Right lobe of liver (tissue), 6 donors: ENCODE measurements around the gene ATOH8. TPM values are rescaled to one million over a fixed set of nuclear protein-coding genes. Genes with fewer than 3 reads are reported as not detected.

Experiments
- ATAC-seq, 4 donors: fragments of 200-7000 bp; cut with Tn5 transposase; one replicate each; pipeline ENCODE4 v1.9.1; 2020; ENCODE audit warnings: mild to moderate bottlenecking in 4 of 4, moderate library complexity in 4 of 4
- DNase-seq, 3 donors: peaks; one replicate each; pipeline ENCODE4 v3.0.0-alpha.2; 2020
- H3K27ac ChIP-seq, 3 donors: fragments of 200-600 bp; one replicate each; pipeline ENCODE4 v1.8.0; 2022
- H3K27me3 ChIP-seq, 2 donors: fragments of 200-600 bp; one replicate each; pipeline ENCODE4 v1.8.0; 2022
- H3K36me3 ChIP-seq, 4 donors: fragments of 200-600 bp; sonication (generic) in 1 of 4; one replicate each; pipeline versions ENCODE4 v1.5.1 to v1.8.0; 2017 to 2022; ENCODE audit warnings: control low read depth in 1 of 4
- H3K4me1 ChIP-seq, 4 donors: fragments of 200-600 bp; sonication (generic) in 1 of 4; one replicate each; pipeline versions ENCODE4 v1.5.1 to v1.8.0; 2017 to 2022; ENCODE audit warnings: control low read depth in 1 of 4
- H3K4me3 ChIP-seq, 3 donors: fragments of 200-600 bp; one replicate each; pipeline ENCODE4 v1.8.0; 2022
- H3K9me3 ChIP-seq, 4 donors: fragments of 200-600 bp; sonication (generic) in 1 of 4; one replicate each; pipeline versions ENCODE4 v1.5.1 to v1.8.0; 2017 to 2022; ENCODE audit warnings: control low read depth in 1 of 4
- POLR2A ChIP-seq: fragments of 450-650 bp; IDR thresholded peaks from one replicate; pipeline ENCODE4 v1.6.1; 2017; ENCODE audit warnings: antibody characterized with exemption, mild to moderate bottlenecking
- WGBS: methylation state at CpG from one replicate; pipeline ENCODE4 v1.1.6; 2018; ENCODE audit warnings: low coverage, low lambda C conversion rate; ENCODE audit not compliant: insufficient coverage; ENCODE audit errors: missing lambda C conversion rate; 5-methylcytosine and 5-hydroxymethylcytosine counted together
- intact Hi-C, 2 donors: fragments of 100-400 bp; cut with DNase I; formaldehyde crosslinking; loops; one replicate each; pipeline versions ENCODE4 v1.11.2 to v1.14.1; 2022
- total RNA-seq, 6 experiments: library from RNA; depleted of rRNA in 2 of 6; stranded (reverse); fragments of >200 nt in 2 of 6; fragmentation: NEBNext Ultra II Directional in 3 of 6; extraction: Animal tissue kit (Norgen Biotek cat#: 25700) in 3 of 6; gene quantifications; one replicate each; pipeline versions ENCODE4 v1.1.0 to v1.2.4, GENCODE V29; 2016 to 2023
- TF ChIP-seq, protein P1 (sequence below), 4 donors: fragments of 200-600 bp in 3 of 4; fragments of 450-650 bp in 1 of 4; IDR thresholded peaks; one replicate each; pipeline versions ENCODE4 v1.5.1 to v1.8.0; 2016 to 2022; ENCODE audit warnings: antibody characterized with exemption in 4 of 4, mild to moderate bottlenecking in 2 of 4
- donor health status: DM: no; HTN: yes; CAD: no.
- donor health status: DM: no; HTN: no; CAD: no.
- donor health status: DM: no; HTN: no; CAD: no.
- donor health status: DM: no; HTN: yes; CAD: no.
- donor health status: DM: no; HTN: yes; CAD: no.

ATOH8 gene
- total RNA-seq, 6 experiments from 2014 or later: 5.3 to 78.0 (median 46.2) TPM

DNA sequence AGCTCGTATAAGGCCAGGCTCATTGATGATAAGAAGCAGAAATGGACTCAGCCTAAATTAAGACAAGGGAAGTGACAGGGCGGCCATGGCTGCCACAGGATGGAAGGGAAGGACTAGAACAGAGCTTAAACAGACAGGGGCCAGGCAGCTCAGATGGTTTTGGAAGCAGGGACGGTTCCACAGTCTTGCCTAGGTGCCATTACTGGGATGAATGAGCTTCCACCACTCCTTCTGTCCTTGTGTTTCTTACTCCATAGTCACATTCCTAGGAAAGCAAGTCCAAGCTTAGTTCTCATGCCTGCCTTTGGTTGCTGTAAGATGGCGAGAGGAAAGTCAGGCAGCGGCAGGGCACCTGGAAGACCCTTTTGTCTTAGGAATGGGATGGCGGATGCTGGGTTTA lies 47.7 kb upstream of the ATOH8 start:
- no peak for TF ChIP-seq POLR2A
- TF ChIP-seq, protein P1, sequence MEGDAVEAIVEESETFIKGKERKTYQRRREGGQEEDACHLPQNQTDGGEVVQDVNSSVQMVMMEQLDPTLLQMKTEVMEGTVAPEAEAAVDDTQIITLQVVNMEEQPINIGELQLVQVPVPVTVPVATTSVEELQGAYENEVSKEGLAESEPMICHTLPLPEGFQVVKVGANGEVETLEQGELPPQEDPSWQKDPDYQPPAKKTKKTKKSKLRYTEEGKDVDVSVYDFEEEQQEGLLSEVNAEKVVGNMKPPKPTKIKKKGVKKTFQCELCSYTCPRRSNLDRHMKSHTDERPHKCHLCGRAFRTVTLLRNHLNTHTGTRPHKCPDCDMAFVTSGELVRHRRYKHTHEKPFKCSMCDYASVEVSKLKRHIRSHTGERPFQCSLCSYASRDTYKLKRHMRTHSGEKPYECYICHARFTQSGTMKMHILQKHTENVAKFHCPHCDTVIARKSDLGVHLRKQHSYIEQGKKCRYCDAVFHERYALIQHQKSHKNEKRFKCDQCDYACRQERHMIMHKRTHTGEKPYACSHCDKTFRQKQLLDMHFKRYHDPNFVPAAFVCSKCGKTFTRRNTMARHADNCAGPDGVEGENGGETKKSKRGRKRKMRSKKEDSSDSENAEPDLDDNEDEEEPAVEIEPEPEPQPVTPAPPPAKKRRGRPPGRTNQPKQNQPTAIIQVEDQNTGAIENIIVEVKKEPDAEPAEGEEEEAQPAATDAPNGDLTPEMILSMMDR (IDR thresholded peaks at IDR 0.05): no peak
- ATAC-seq (no peak), DNase-seq (no peak)
- Histone ChIP-seq H3K27ac (peak overlapping the region; percentile 78 to 91 (median 84)), H3K9me3 (no peaks in the 10 kb centered on the region), H3K4me3 (no peak overlapping the region), H3K4me1 (peaks cover 0 to 62% (median 30%) of the 10 kb centered on the region in 4 donors), H3K27me3 (no peaks in the 10 kb centered on the region), H3K36me3 (no peaks in the 10 kb centered on the region)
- WGBS: 82% methylated on average over 5 of the region's 6 CpGs
- intact Hi-C loops: no loop called here

DNA sequence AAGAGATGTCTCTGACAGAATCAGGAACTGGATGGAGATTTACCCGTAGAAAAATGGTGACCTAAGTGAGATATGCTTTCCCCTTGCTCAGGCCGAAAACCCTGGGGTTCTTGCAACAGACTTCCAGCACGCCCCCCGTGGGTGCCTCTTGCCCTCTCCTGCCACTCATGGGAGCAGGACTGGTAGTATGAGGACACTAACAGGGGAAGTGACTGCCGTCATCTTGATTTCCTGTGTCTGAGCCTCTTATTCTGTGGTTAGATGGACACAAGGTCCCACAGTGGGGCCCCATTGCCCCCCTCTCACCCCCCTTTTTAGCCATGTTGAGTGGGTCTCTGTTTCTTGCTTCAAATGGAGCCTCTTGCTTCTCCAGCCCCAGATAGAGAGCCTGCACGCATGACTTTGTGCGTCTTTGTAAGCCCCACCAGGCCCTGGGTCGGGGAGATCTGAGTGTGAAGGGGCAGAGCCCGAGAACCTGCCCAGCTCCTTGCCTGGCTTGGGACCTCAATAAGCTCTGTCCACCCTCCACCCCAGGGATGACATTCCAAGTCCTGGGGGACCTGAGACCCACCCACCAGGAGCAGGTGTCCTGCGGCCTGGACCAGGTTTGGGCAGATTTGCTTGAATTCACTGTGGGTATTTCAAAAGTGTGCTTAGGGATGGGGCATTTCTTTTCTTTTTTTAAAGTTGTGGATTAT lies 47.0 kb upstream of the ATOH8 start:
- H3K4me1 ChIP-seq: peaks cover 0 to 67% (median 31%) of the 10 kb centered on the region in 4 donors
- ATAC-seq (peak; percentile 1 to 10 (median 4)), DNase-seq (no peak)
- no peaks in the 10 kb centered on the region for H3K27me3 ChIP-seq
- no peak overlapping the region for H3K4me3 ChIP-seq
- no peaks in the 10 kb centered on the region for H3K36me3 ChIP-seq
- no peaks in the 10 kb centered on the region for H3K9me3 ChIP-seq
- intact Hi-C loops: no loop called here
- peak overlapping the region; percentile 71 to 91 (median 84) for H3K27ac ChIP-seq
- WGBS: 40% methylated on average over 1 of the region's 10 CpGs
- TF ChIP-seq, protein P1 (IDR thresholded peaks at IDR 0.05): no peak
- no peak for TF ChIP-seq POLR2A

DNA sequence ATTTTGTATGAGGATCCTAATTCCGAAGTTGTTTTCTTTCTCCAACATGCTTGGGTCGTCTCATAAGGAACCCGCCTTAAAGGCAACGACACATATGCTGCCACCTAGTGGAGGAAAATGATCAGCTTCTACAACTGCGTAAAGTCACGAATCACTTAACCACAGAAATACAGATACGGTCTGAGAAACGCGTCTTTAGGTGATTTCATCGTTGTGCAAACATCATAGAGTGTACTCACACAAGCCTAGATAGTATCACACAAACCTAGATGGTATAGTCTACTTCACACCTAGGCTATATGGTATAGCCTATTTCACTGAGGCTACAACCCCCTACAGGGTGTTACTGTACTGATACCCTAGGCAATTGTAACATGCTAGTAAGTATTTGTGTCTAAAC lies 46.5 kb upstream of the ATOH8 start:
- 3% methylated on average over 10 of the region's 10 CpGs for whole genome bisulfite sequencing
- ATAC-seq (peak; percentile 58 to 67 (median 63)), DNase-seq (peak in 1 of 3 donors; percentile 69)
- H3K9me3 ChIP-seq: no peaks in the 10 kb centered on the region
- intact Hi-C loops: no loop called here
- H3K4me3 ChIP-seq: no peak overlapping the region
- TF ChIP-seq, protein P1 (IDR thresholded peaks at IDR 0.05): peak; percentile 85 to 91 (median 90)
- TF ChIP-seq POLR2A: no peak
- H3K27ac ChIP-seq: peak overlapping the region; percentile 71 to 91 (median 84)
- no peaks in the 10 kb centered on the region for H3K27me3 ChIP-seq
- no peaks in the 10 kb centered on the region for H3K36me3 ChIP-seq
- peaks cover 0 to 69% (median 32%) of the 10 kb centered on the region in 4 donors for H3K4me1 ChIP-seq

DNA sequence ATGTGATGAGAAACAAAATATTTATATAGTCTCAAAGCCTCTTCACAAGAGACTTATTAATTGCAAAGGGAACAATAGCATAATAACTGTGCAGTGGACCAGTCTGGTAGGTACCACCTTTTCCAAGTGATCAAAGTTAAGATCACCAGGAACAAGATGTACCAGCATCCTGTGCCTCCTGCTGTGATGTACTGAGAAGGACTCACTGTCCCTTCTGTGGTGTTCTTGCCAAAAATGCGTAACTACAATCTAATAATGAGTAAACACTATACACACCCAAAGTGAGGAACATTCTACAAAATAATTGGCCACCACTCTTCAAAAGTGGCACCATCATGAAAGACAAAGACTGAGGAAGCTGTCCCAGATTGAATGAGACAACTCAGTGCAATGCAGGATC lies 45.1 kb upstream of the ATOH8 start:
- no peaks in the 10 kb centered on the region for H3K27me3 ChIP-seq
- H3K4me3 ChIP-seq: no peak overlapping the region
- ATAC-seq (peak in 1 of 4 donors; percentile 34), DNase-seq (no peak)
- H3K27ac ChIP-seq: peak overlapping the region in 2 of 3 donors; percentile 35 to 84
- intact Hi-C loops: no loop called here
- 20% methylated on average over 1 of the region's 1 CpG for WGBS
- TF ChIP-seq, protein P1 (IDR thresholded peaks at IDR 0.05): no peak
- peak; percentile 24 for TF ChIP-seq POLR2A
- no peaks in the 10 kb centered on the region for H3K9me3 ChIP-seq
- peaks cover 0 to 80% (median 39%) of the 10 kb centered on the region in 4 donors for H3K4me1 ChIP-seq
- no peaks in the 10 kb centered on the region for H3K36me3 ChIP-seq
